ENCODE results near the gene NCOA1. TPM values are rescaled to one million over a fixed set of nuclear protein-coding genes. Genes with fewer than 3 reads are reported as not detected.
"Not testable (repeated sequence)": the region's sequence is repeated elsewhere in the genome, so short reads cannot be mapped to it uniquely, and the experiment has no call there.

NCOA1 gene
- polyA plus RNA-seq, 4 donors: 38.7 to 49.8 (median 47.1) TPM

GRCh38 chr2:24771061-24771460, 280.0 kb downstream of the NCOA1 start:
- DNase-seq (ENCODE audit: low read depth in 4 of 4, low spot score in 2 of 4): peak in 1 of 4 donors; percentile 52

- DNase-seq (ENCODE audit: low read depth in 4 of 4, low spot score in 2 of 4): no peak
Measured at GRCh38 chr2:24771764-24772586, 280.9 kb downstream of the NCOA1 start.

GRCh38 chr2:24774373-24774772, 283.3 kb downstream of the NCOA1 start:
- no peak for DNase-seq (ENCODE audit: low read depth in 4 of 4, low spot score in 2 of 4)

GRCh38 chr2:24779116-24779515, 288.1 kb downstream of the NCOA1 start:
- no peak for DNase-seq (ENCODE audit: low read depth in 4 of 4, low spot score in 2 of 4)

- DNase-seq (ENCODE audit: low read depth in 4 of 4, low spot score in 2 of 4): no peak
Measured at GRCh38 chr2:24783641-24784040, 292.6 kb downstream of the NCOA1 start.

- no peak for DNase-seq (ENCODE audit: low read depth in 4 of 4, low spot score in 2 of 4)
Measured at GRCh38 chr2:24785671-24786321, 294.7 kb downstream of the NCOA1 start.

- DNase-seq (ENCODE audit: low read depth in 4 of 4, low spot score in 2 of 4): no peak
Measured at GRCh38 chr2:24787532-24787931, 296.5 kb downstream of the NCOA1 start.

- no peak for DNase-seq (ENCODE audit: low read depth in 4 of 4, low spot score in 2 of 4)
Measured at GRCh38 chr2:24788816-24789215, 297.8 kb downstream of the NCOA1 start.

GRCh38 chr2:24791452-24791851, 300.4 kb downstream of the NCOA1 start:
- DNase-seq (ENCODE audit: low read depth in 4 of 4, low spot score in 2 of 4): no peak

GRCh38 chr2:24792542-24792873, 301.5 kb downstream of the NCOA1 start:
- no peak for DNase-seq (ENCODE audit: low read depth in 4 of 4, low spot score in 2 of 4)

- DNase-seq (ENCODE audit: low read depth in 4 of 4, low spot score in 2 of 4): peak; percentile 95 to 97 (median 96)
Measured at GRCh38 chr2:24792874-24793760, 302.1 kb downstream of the NCOA1 start, which contains the start of the genes CENPO and PTRHD1. Gene CENPO (plus strand): TSS chr2:24793425. CDS start chr2:24793920, 495 bp downstream. Gene PTRHD1 (minus strand): TSS chr2:24793391. CDS start chr2:24793377, 14 bp downstream.

GRCh38 chr2:24793761-24794435, 302.8 kb downstream of the NCOA1 start:
- DNase-seq (ENCODE audit: low read depth in 4 of 4, low spot score in 2 of 4): peak in 1 of 4 donors; percentile 16

GRCh38 chr2:24797644-24798043, 306.6 kb downstream of the NCOA1 start:
- no peak for DNase-seq (ENCODE audit: low read depth in 4 of 4, low spot score in 2 of 4)

- DNase-seq (ENCODE audit: low read depth in 4 of 4, low spot score in 2 of 4): not testable (repeated sequence)
Measured at GRCh38 chr2:24800487-24800886, 309.4 kb downstream of the NCOA1 start.

- not testable (repeated sequence) for DNase-seq (ENCODE audit: low read depth in 4 of 4, low spot score in 2 of 4)
Measured at GRCh38 chr2:24805811-24806660, 315.0 kb downstream of the NCOA1 start.

- no peak for DNase-seq (ENCODE audit: low read depth in 4 of 4, low spot score in 2 of 4)
Measured at GRCh38 chr2:24806661-24807036, 315.6 kb downstream of the NCOA1 start.

- DNase-seq (ENCODE audit: low read depth in 4 of 4, low spot score in 2 of 4): no peak
Measured at GRCh38 chr2:24809316-24810007, 318.4 kb downstream of the NCOA1 start.

GRCh38 chr2:24813691-24814137, 322.7 kb downstream of the NCOA1 start:
- no peak for DNase-seq (ENCODE audit: low read depth in 4 of 4, low spot score in 2 of 4)

- DNase-seq (ENCODE audit: low read depth in 4 of 4, low spot score in 2 of 4): no peak
Measured at GRCh38 chr2:24814516-24814915, 323.5 kb downstream of the NCOA1 start.

All from left renal cortex interstitium (tissue), 4 donors.